Right lobe of liver (tissue), 6 donors: Measurements from ENCODE around the gene C3orf49. TPM values are rescaled to one million over a fixed set of nuclear protein-coding genes. Genes with fewer than 3 reads are reported as not detected.

Experiments used
- ATAC-seq, 4 donors: fragments of 200-7000 bp; cut with Tn5 transposase; one replicate each; pipeline ENCODE4 v1.9.1; 2020; ENCODE audit warnings: mild to moderate bottlenecking in 4 of 4, moderate library complexity in 4 of 4
- DNase-seq, 3 donors: peaks; one replicate each; pipeline ENCODE4 v3.0.0-alpha.2; 2020
- H3K27ac ChIP-seq, 3 donors: fragments of 200-600 bp; one replicate each; pipeline ENCODE4 v1.8.0; 2022
- H3K27me3 ChIP-seq, 2 donors: fragments of 200-600 bp; one replicate each; pipeline ENCODE4 v1.8.0; 2022
- H3K36me3 ChIP-seq, 4 donors: fragments of 200-600 bp; sonication (generic) in 1 of 4; one replicate each; pipeline versions ENCODE4 v1.5.1 to v1.8.0; 2017 to 2022; ENCODE audit warnings: control low read depth in 1 of 4
- H3K4me1 ChIP-seq, 4 donors: fragments of 200-600 bp; sonication (generic) in 1 of 4; one replicate each; pipeline versions ENCODE4 v1.5.1 to v1.8.0; 2017 to 2022; ENCODE audit warnings: control low read depth in 1 of 4
- H3K4me3 ChIP-seq, 3 donors: fragments of 200-600 bp; one replicate each; pipeline ENCODE4 v1.8.0; 2022
- H3K9me3 ChIP-seq, 4 donors: fragments of 200-600 bp; sonication (generic) in 1 of 4; one replicate each; pipeline versions ENCODE4 v1.5.1 to v1.8.0; 2017 to 2022; ENCODE audit warnings: control low read depth in 1 of 4
- POLR2A ChIP-seq: fragments of 450-650 bp; IDR thresholded peaks from one replicate; pipeline ENCODE4 v1.6.1; 2017; ENCODE audit warnings: antibody characterized with exemption, mild to moderate bottlenecking
- WGBS: methylation state at CpG from one replicate; pipeline ENCODE4 v1.1.6; 2018; ENCODE audit warnings: low coverage, low lambda C conversion rate; ENCODE audit not compliant: insufficient coverage; ENCODE audit errors: missing lambda C conversion rate; 5-methylcytosine and 5-hydroxymethylcytosine counted together
- intact Hi-C, 2 donors: fragments of 100-400 bp; cut with DNase I; formaldehyde crosslinking; loops; one replicate each; pipeline versions ENCODE4 v1.11.2 to v1.14.1; 2022
- total RNA-seq, 6 experiments: library from RNA; depleted of rRNA in 2 of 6; stranded (reverse); fragments of >200 nt in 2 of 6; fragmentation: NEBNext Ultra II Directional in 3 of 6; extraction: Animal tissue kit (Norgen Biotek cat#: 25700) in 3 of 6; gene quantifications; one replicate each; pipeline versions ENCODE4 v1.1.0 to v1.2.4, GENCODE V29; 2016 to 2023
- TF ChIP-seq, protein P1 (sequence below), 4 donors: fragments of 200-600 bp in 3 of 4; fragments of 450-650 bp in 1 of 4; IDR thresholded peaks; one replicate each; pipeline versions ENCODE4 v1.5.1 to v1.8.0; 2016 to 2022; ENCODE audit warnings: antibody characterized with exemption in 4 of 4, mild to moderate bottlenecking in 2 of 4
- donor health status: DM: no; HTN: yes; CAD: no.
- donor health status: DM: no; HTN: no; CAD: no.
- donor health status: DM: no; HTN: no; CAD: no.
- donor health status: DM: no; HTN: yes; CAD: no.
- donor health status: DM: no; HTN: yes; CAD: no.

The C3orf49 gene
- total RNA-seq, 6 experiments from 2014 or later, result not detected

GRCh38 chr3:63876260-63876659, 57.2 kb downstream of the C3orf49 start:
- H3K9me3 ChIP-seq, result no peaks in the 10 kb centered on the region
- H3K27ac ChIP-seq, result no peak overlapping the region
- H3K36me3 ChIP-seq, result no peaks in the 10 kb centered on the region
- DNase-seq, result no peak
- no peaks in the 10 kb centered on the region for H3K27me3 ChIP-seq
- H3K4me3 ChIP-seq, result no peak overlapping the region
- intact Hi-C loops, result no loop called here
- ATAC-seq, result no peak
- 78% methylated on average over 3 of the region's 3 CpGs for WGBS
- TF ChIP-seq, protein P1, sequence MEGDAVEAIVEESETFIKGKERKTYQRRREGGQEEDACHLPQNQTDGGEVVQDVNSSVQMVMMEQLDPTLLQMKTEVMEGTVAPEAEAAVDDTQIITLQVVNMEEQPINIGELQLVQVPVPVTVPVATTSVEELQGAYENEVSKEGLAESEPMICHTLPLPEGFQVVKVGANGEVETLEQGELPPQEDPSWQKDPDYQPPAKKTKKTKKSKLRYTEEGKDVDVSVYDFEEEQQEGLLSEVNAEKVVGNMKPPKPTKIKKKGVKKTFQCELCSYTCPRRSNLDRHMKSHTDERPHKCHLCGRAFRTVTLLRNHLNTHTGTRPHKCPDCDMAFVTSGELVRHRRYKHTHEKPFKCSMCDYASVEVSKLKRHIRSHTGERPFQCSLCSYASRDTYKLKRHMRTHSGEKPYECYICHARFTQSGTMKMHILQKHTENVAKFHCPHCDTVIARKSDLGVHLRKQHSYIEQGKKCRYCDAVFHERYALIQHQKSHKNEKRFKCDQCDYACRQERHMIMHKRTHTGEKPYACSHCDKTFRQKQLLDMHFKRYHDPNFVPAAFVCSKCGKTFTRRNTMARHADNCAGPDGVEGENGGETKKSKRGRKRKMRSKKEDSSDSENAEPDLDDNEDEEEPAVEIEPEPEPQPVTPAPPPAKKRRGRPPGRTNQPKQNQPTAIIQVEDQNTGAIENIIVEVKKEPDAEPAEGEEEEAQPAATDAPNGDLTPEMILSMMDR (IDR thresholded peaks at IDR 0.05), result no peak
- TF ChIP-seq POLR2A, result no peak
- no peaks in the 10 kb centered on the region for H3K4me1 ChIP-seq

- TF ChIP-seq POLR2A, result no peak
- TF ChIP-seq, protein P1 (IDR thresholded peaks at IDR 0.05), result no peak
- DNase-seq (no peak), ATAC-seq (no peak)
- intact Hi-C loops, result no loop called here
- Histone ChIP-seq H3K27ac (no peak overlapping the region), H3K4me1 (no peaks in the 10 kb centered on the region), H3K27me3 (no peaks in the 10 kb centered on the region), H3K4me3 (no peak overlapping the region), H3K36me3 (no peaks in the 10 kb centered on the region), H3K9me3 (no peaks in the 10 kb centered on the region)
- WGBS, result 82% methylated on average over 3 of the region's 3 CpGs
Observed at GRCh38 chr3:63877737-63878393, 58.8 kb downstream of the C3orf49 start.

DNA sequence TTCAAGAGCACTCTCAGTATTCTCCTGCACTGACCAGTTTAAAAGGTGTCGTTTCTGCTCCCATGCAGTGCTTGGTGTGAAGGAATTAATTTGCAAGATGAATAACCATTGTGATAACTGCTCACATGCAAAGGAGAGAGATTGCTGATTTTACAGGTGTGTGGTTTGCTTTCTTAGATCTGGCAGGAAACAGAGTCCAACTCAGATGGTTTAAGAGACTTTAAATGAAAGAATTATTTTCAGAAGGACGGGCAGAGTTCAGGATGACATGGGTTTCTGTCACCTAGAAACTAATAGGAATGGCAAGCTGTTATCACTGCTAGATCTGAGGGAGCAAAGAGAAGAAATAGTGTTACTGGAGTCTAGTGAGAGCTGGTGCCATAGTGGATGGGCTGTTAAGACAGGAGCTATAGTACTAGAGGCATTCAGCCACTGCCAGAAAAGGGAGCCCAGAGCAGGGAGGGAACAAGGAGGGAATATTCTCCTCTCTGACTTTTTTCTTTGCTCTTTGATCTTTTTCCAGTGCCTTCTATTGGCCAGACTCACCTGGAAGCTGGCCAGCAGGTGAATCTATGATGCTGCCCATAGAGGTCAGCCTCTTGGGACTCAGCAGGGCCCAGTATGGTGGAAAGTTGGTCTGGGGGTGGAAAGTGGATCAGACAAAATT, 59.4 kb downstream of the C3orf49 start:
- 70% methylated on average over 2 of the region's 2 CpGs for WGBS
- no peak overlapping the region for H3K4me3 ChIP-seq
- no peaks in the 10 kb centered on the region for H3K4me1 ChIP-seq
- DNase-seq (peak in 1 of 3 donors; percentile 26), ATAC-seq (peak; percentile 36 to 49 (median 40))
- no peaks in the 10 kb centered on the region for H3K27me3 ChIP-seq
- intact Hi-C loops, result no loop called here
- H3K9me3 ChIP-seq, result no peaks in the 10 kb centered on the region
- no peak overlapping the region for H3K27ac ChIP-seq
- no peak for TF ChIP-seq POLR2A
- TF ChIP-seq, protein P1 (IDR thresholded peaks at IDR 0.05), result no peak
- H3K36me3 ChIP-seq, result no peaks in the 10 kb centered on the region

DNA sequence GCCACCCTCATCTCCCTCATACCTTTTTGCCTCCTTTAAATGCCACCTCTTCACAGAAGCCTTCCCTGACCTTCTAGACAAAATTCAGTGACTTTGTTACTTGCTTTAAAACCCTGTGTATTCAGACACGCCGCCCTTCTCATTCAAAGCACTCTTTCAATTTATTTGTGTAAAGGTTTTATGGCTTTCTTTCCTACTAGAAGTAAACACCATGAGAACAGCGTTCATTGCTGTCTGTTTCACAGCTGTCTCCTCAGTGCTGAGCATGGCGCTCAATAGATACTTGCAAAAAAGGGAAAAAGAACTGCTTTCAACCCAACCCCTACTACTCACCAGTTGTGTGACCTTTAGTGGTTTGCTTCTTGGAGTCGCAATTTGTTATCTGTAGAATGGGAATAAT, 61.6 kb downstream of the C3orf49 start:
- Histone ChIP-seq H3K4me3 (no peak overlapping the region), H3K9me3 (no peaks in the 10 kb centered on the region), H3K27ac (no peak overlapping the region), H3K27me3 (no peaks in the 10 kb centered on the region), H3K4me1 (no peaks in the 10 kb centered on the region), H3K36me3 (no peaks in the 10 kb centered on the region)
- 90% methylated on average over 5 of the region's 5 CpGs for WGBS
- no peak for ATAC-seq
- TF ChIP-seq POLR2A, result no peak
- TF ChIP-seq, protein P1 (IDR thresholded peaks at IDR 0.05), result no peak
- no peak for DNase-seq
- intact Hi-C loops, result no loop called here
